ENCODE data around the gene ADGRA3.

Gene ADGRA3

DNA sequence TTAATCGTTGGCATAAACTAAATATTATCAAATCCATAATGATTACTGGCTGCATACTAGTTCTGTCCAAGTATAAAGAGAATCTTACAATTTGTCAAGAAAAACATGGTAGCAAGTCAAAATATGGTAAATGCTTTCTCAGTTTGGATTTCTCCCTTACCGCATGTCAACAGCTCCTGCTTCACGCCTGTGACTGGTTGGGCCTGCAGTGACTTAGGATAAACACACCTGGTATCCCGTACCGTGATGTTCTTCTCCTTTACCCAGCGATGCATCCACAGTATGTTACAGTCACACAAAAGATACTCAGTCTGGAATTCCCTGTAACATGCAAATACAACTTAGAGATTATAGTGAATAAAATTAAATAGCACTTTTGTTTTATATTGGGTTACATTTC is 71.1 kb downstream of the ADGRA3 start:
- Histone ChIP-seq H3K4me1 (ENCODE audit: insufficient read depth, poor library complexity, severe bottlenecking) (no peaks in the 10 kb centered on the region), H3K4me3 (ENCODE audit: severe bottlenecking) (no peak overlapping the region), H3K27me3 (ENCODE audit: insufficient read depth, poor library complexity, severe bottlenecking) (no peaks in the 10 kb centered on the region), H3K36me3 (ENCODE audit: low read depth) (peaks cover 73% of the 10 kb centered on the region), H3K27ac (ENCODE audit: poor library complexity, severe bottlenecking) (no peak overlapping the region), H3K9me3 (ENCODE audit: severe bottlenecking) (no peaks in the 10 kb centered on the region)
- TF ChIP-seq, protein P1, sequence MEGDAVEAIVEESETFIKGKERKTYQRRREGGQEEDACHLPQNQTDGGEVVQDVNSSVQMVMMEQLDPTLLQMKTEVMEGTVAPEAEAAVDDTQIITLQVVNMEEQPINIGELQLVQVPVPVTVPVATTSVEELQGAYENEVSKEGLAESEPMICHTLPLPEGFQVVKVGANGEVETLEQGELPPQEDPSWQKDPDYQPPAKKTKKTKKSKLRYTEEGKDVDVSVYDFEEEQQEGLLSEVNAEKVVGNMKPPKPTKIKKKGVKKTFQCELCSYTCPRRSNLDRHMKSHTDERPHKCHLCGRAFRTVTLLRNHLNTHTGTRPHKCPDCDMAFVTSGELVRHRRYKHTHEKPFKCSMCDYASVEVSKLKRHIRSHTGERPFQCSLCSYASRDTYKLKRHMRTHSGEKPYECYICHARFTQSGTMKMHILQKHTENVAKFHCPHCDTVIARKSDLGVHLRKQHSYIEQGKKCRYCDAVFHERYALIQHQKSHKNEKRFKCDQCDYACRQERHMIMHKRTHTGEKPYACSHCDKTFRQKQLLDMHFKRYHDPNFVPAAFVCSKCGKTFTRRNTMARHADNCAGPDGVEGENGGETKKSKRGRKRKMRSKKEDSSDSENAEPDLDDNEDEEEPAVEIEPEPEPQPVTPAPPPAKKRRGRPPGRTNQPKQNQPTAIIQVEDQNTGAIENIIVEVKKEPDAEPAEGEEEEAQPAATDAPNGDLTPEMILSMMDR (IDR thresholded peaks at IDR 0.05; ENCODE audit: poor library complexity, severe bottlenecking), result no peak
- ATAC-seq (ENCODE audit: low read depth), result no peak
- DNase-seq (ENCODE audit: low spot score), result no peak

DNA sequence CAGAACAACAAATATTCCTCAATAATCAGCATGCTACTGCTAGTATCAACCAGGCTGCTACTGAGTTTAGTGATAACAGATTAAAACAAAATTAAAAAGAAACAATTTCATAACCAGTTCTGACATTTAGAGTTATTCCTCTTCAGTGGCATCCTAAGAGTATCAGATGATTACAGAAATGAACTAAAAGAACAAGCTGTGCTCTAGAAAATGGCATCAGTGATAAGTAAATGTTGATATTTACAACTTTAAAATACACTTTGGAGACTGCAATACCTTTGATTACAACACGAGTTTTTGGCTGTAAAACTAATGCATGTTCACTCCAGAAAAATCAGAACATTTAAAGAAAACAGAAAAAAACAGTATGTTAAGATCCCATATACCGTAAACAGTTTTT is 72.9 kb downstream of the ADGRA3 start:
- TF ChIP-seq, protein P1 (IDR thresholded peaks at IDR 0.05; ENCODE audit: poor library complexity, severe bottlenecking), result no peak
- Histone ChIP-seq H3K27me3 (ENCODE audit: insufficient read depth, poor library complexity, severe bottlenecking) (no peaks in the 10 kb centered on the region), H3K27ac (ENCODE audit: poor library complexity, severe bottlenecking) (no peak overlapping the region), H3K4me1 (ENCODE audit: insufficient read depth, poor library complexity, severe bottlenecking) (no peaks in the 10 kb centered on the region), H3K9me3 (ENCODE audit: severe bottlenecking) (no peaks in the 10 kb centered on the region), H3K4me3 (ENCODE audit: severe bottlenecking) (no peak overlapping the region), H3K36me3 (ENCODE audit: low read depth) (peaks cover 65% of the 10 kb centered on the region)
- DNase-seq (ENCODE audit: low spot score) (no peak), ATAC-seq (ENCODE audit: low read depth) (no peak)

DNA sequence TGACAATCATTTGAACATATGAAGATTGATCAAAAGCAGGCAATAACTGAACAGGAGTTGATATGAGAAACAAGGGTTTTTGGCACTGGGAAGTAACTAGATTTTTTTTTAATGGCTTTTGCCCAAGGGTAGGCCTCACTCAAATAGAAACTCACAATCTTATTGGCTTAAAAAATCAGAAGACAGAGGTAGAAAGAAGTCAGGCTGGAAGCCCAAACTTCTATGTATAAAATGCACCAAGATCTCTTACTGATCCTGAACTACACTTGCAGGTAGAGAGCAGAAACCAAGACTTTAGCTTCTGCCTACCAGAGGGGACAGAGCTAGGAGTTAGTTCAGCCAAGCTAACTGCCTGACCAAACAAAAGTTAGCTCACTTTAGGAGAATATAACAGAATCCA is 74.9 kb downstream of the ADGRA3 start:
- H3K4me3 ChIP-seq (ENCODE audit: severe bottlenecking), result no peak overlapping the region
- no peak for ATAC-seq (ENCODE audit: low read depth)
- H3K9me3 ChIP-seq (ENCODE audit: severe bottlenecking), result no peaks in the 10 kb centered on the region
- no peak overlapping the region for H3K27ac ChIP-seq (ENCODE audit: poor library complexity, severe bottlenecking)
- no peaks in the 10 kb centered on the region for H3K4me1 ChIP-seq (ENCODE audit: insufficient read depth, poor library complexity, severe bottlenecking)
- peaks cover 54% of the 10 kb centered on the region for H3K36me3 ChIP-seq (ENCODE audit: low read depth)
- H3K27me3 ChIP-seq (ENCODE audit: insufficient read depth, poor library complexity, severe bottlenecking), result no peaks in the 10 kb centered on the region
- DNase-seq (ENCODE audit: low spot score), result no peak
- TF ChIP-seq, protein P1 (IDR thresholded peaks at IDR 0.05; ENCODE audit: poor library complexity, severe bottlenecking), result no peak

DNA sequence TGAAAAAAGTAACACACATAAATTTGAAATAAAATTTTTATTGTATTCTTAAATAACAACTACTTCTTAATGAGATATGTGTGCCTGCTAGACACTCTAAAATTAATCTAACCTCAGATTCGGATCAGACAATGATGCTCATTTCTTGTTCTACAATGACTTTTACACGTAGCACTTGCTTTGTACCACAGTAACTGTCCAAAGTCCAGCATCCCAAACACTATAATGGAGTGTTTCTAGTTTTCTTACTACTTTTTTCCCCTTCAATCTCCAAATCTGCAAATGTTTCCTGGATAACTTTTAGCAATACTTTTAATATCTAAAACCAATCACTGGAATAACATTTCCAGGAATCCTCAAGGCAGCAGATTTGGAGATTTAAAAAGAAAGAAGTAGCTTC is 75.9 kb downstream of the ADGRA3 start:
- DNase-seq (ENCODE audit: low spot score) (no peak), ATAC-seq (ENCODE audit: low read depth) (no peak)
- H3K36me3 ChIP-seq (ENCODE audit: low read depth), result peaks cover 54% of the 10 kb centered on the region

DNA sequence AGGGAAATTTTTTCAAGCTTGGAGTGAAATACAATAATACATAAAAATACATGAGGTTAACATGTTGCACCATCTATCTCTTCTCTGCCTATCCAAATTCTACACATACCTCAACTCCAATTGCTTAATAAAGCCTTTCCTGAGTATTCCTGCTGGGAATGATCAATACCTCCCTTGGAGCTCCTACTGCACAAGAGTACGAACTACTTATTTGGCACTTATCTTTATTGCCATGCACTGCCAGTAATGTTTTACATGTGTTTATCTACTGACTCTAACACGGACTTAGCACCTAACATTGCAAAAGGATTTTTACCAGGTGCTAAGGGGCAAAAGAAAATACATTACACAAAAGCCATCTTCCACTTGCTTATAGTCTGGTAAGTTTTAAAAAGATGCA is 80.2 kb downstream of the ADGRA3 start:
- H3K27ac ChIP-seq (ENCODE audit: poor library complexity, severe bottlenecking), result no peak overlapping the region
- no peaks in the 10 kb centered on the region for H3K27me3 ChIP-seq (ENCODE audit: insufficient read depth, poor library complexity, severe bottlenecking)
- TF ChIP-seq, protein P1 (IDR thresholded peaks at IDR 0.05; ENCODE audit: poor library complexity, severe bottlenecking), result no peak
- DNase-seq (ENCODE audit: low spot score) (no peak), ATAC-seq (ENCODE audit: low read depth) (no peak)
- H3K36me3 ChIP-seq (ENCODE audit: low read depth), result peaks cover 27% of the 10 kb centered on the region
- no peaks in the 10 kb centered on the region for H3K4me1 ChIP-seq (ENCODE audit: insufficient read depth, poor library complexity, severe bottlenecking)
- no peak overlapping the region for H3K4me3 ChIP-seq (ENCODE audit: severe bottlenecking)
- no peaks in the 10 kb centered on the region for H3K9me3 ChIP-seq (ENCODE audit: severe bottlenecking)

More for the DNA sequence above, 75.9 kb downstream of the ADGRA3 start:
- no peaks in the 10 kb centered on the region for H3K4me1 ChIP-seq (ENCODE audit: insufficient read depth, poor library complexity, severe bottlenecking)
- H3K27me3 ChIP-seq (ENCODE audit: insufficient read depth, poor library complexity, severe bottlenecking), result no peaks in the 10 kb centered on the region
- H3K4me3 ChIP-seq (ENCODE audit: severe bottlenecking), result no peak overlapping the region
- H3K9me3 ChIP-seq (ENCODE audit: severe bottlenecking), result no peaks in the 10 kb centered on the region
- TF ChIP-seq, protein P1 (IDR thresholded peaks at IDR 0.05; ENCODE audit: poor library complexity, severe bottlenecking), result no peak
- no peak overlapping the region for H3K27ac ChIP-seq (ENCODE audit: poor library complexity, severe bottlenecking)
